K562 (cell line): ENCODE data around the gene TJP3. TPM values are rescaled to one million over a fixed set of nuclear protein-coding genes. Genes with fewer than 3 reads are reported as not detected.

Experiments used
- ATAC-seq: fragments of 200-7000 bp; cut with Tn5 transposase; 3 replicates; pipeline ENCODE4 v1.9.1; 2020; ENCODE audit warnings: moderate library complexity
- BruUV-seq: library from RNA; stranded (reverse); fragments of 400-500 nt; replicated peaks from 2 replicates; lab custom pipeline; 2021; lab: Mats Ljungman, UMichigan
- CTCF ChIA-PET: fragments of 300-600 bp; formaldehyde crosslinking; extraction: SDS; loops from one replicate; lab custom pipeline; 2021; ENCODE audit warnings: low intra/inter-chr PET ratio; lab: Yijun Ruan, JAX
- POLR2A ChIA-PET: fragments of 300-600, 350-650 bp; sonication (Branson Sonifier 250); formaldehyde crosslinking; extraction: SDS; loops from one replicate; lab custom pipeline; 2021; ENCODE audit warnings: antibody characterized with exemption, inconsistent platforms; lab: Yijun Ruan, JAX
- DNase-seq, 4 experiments: peaks; one replicate each; pipeline versions ENCODE4 v3.0.0 to v3.0.0-alpha.2; 2011 to 2018; ENCODE audit warnings: low spot score in 3 of 4, mixed read lengths in 3 of 4; ENCODE audit errors: extremely low read depth in 1 of 4
- FAIRE-seq: peaks from 2 replicates; lab custom pipeline; 2011; peaks lifted over from hg19 to GRCh38; lab: Jason Lieb, UNC
- H2AFZ ChIP-seq: 2 replicates; pipeline ENCODE4 v1.6.0; 2011; ENCODE audit warnings: low read depth, low read length, control low read depth, inconsistent platforms
- H3K27ac ChIP-seq: fragments of 200-600 bp; 3 replicates; pipeline ENCODE4 v1.8.0; 2011; ENCODE audit warnings: low read depth, mild to moderate bottlenecking, control low read depth, inconsistent platforms, low read length, moderate library complexity, mixed read lengths; ENCODE audit errors: extremely low read depth
- H3K27me3 ChIP-seq, 2 experiments: fragments of 300-600 bp in 1 of 2; 2 replicates in 1 of 2; 3 replicates in 1 of 2; pipeline versions ENCODE4 v1.6.0 to v1.8.0; 2011; ENCODE audit warnings: inconsistent platforms in 2 of 2, low read length in 2 of 2, mild to moderate bottlenecking in 1 of 2, mixed read lengths in 1 of 2, moderate library complexity in 1 of 2; ENCODE audit not compliant: control insufficient read depth in 2 of 2, insufficient read depth in 2 of 2
- H3K36me3 ChIP-seq: fragments of 300-600 bp; 3 replicates; pipeline ENCODE4 v1.8.0; 2011; ENCODE audit warnings: mild to moderate bottlenecking, low read length, inconsistent platforms; ENCODE audit not compliant: control insufficient read depth, insufficient read depth
- H3K4me1 ChIP-seq, 2 experiments: fragments of 200-600 bp in 1 of 2; replicated peaks in 1 of 2; 2 replicates in 1 of 2; 3 replicates in 1 of 2; pipeline versions ENCODE4 v1.5.1 to v1.8.0; 2011; ENCODE audit warnings: inconsistent platforms in 2 of 2, low read length in 2 of 2, mild to moderate bottlenecking in 1 of 2, mixed read lengths in 1 of 2, moderate library complexity in 1 of 2; ENCODE audit not compliant: control insufficient read depth in 2 of 2, insufficient read depth in 2 of 2
- H3K4me2 ChIP-seq: 2 replicates; pipeline ENCODE4 v1.6.1; 2011; ENCODE audit warnings: low read length, control low read depth, inconsistent platforms, mixed read lengths; ENCODE audit not compliant: insufficient read depth
- H3K4me3 ChIP-seq: fragments of 200-600 bp; sonication (generic), shearing (Covaris generic); 2 replicates; pipeline ENCODE4 v1.5.1; 2016; ENCODE audit warnings: control low read depth, inconsistent platforms
- H3K79me2 ChIP-seq: fragments of 200-600 bp; 3 replicates; pipeline ENCODE4 v1.8.0; 2011; ENCODE audit warnings: low read length, inconsistent platforms; ENCODE audit not compliant: control insufficient read depth, insufficient read depth
- H3K9ac ChIP-seq, 2 experiments: 2 replicates each; pipeline versions ENCODE4 v1.6.0 to v1.6.1; 2011; ENCODE audit warnings: low read depth in 2 of 2, low read length in 2 of 2, control low read depth in 1 of 2, inconsistent platforms in 1 of 2, mild to moderate bottlenecking in 1 of 2, mixed read lengths in 1 of 2; ENCODE audit not compliant: insufficient read depth in 1 of 2
- H3K9me1 ChIP-seq: one replicate; pipeline ENCODE4 v1.6.0; 2011; ENCODE audit warnings: inconsistent platforms, mild to moderate bottlenecking, low read length, moderate library complexity; ENCODE audit not compliant: control insufficient read depth, insufficient read depth
- H3K9me3 ChIP-seq: replicated peaks from 2 replicates; pipeline ENCODE4 v1.5.1; 2011; ENCODE audit warnings: low read depth, low read length, inconsistent platforms; ENCODE audit not compliant: control insufficient read depth, insufficient read depth
- H4K20me1 ChIP-seq: replicated peaks from 2 replicates; pipeline ENCODE4 v1.6.1; 2011; ENCODE audit warnings: low read length, inconsistent platforms, mixed read lengths; ENCODE audit not compliant: control insufficient read depth, insufficient read depth
- HDAC2 ChIP-seq: fragments of 450-650 bp; IDR thresholded peaks from 2 replicates; pipeline ENCODE4 v1.6.1; 2016; ENCODE audit warnings: mild to moderate bottlenecking
- HDGF ChIP-seq: fragments of 450-650 bp; IDR thresholded peaks from 2 replicates; pipeline ENCODE4 v1.6.1; 2016
- HMG20A ChIP-seq: fragments of 450-650 bp; formaldehyde crosslinking; conservative IDR thresholded peaks from 2 replicates; pipeline ENCODE4 v1.4.0; 2020; ENCODE audit warnings: mild to moderate bottlenecking, mixed read lengths
- PCBP1 ChIP-seq: fragments of 200-400 bp; formaldehyde crosslinking; IDR thresholded peaks from 2 replicates; pipeline ENCODE4 v1.6.1; 2018; ENCODE audit warnings: mild to moderate bottlenecking, low read depth, low read length; ENCODE audit not compliant: poor library complexity, severe bottlenecking
- POLR2G ChIP-seq: fragments of 200-400 bp; formaldehyde crosslinking; IDR thresholded peaks from 2 replicates; pipeline ENCODE4 v1.6.1; 2017; ENCODE audit warnings: low read depth, mild to moderate bottlenecking, antibody characterized with exemption, low read length, moderate library complexity
- ZBTB34 ChIP-seq: fragments of 250-450 bp; sonication (Bioruptor Pico); IDR thresholded peaks from 2 replicates; pipeline ENCODE4 v1.8.0; 2021; ENCODE audit warnings: mild to moderate bottlenecking, moderate library complexity
- WGBS: fragments of 100-300 bp; shearing (Covaris generic); methylation state at CpG from one replicate; pipeline ENCODE4 v1.1.6; 2016; ENCODE audit warnings: low coverage, mixed read lengths; ENCODE audit not compliant: insufficient coverage; ENCODE audit errors: missing lambda C conversion rate; 5-methylcytosine and 5-hydroxymethylcytosine counted together
- in situ Hi-C: fragments of 300-500 bp; cut with MboI; formaldehyde crosslinking; loops from 4 replicates; pipeline ENCODE4 v1.15.0; 2018; ENCODE audit warnings: inconsistent platforms, mixed read lengths
- intact Hi-C: fragments of 100-400 bp; cut with micrococcal nuclease; formaldehyde crosslinking; loops from 2 replicates; pipeline ENCODE4 v1.14.2; 2022
- polyA plus RNA-seq, 8 experiments: library from polyadenylated mRNA; depleted of rRNA in 4 of 8; stranded (reverse) in 5 of 8; unstranded in 3 of 8; fragments of >200 nt; fragmentation: Nextera tagmentation in 2 of 8; fragmentation: Illumina TruSeq in 1 of 8; extraction: Ambion mirVana in 2 of 8; extraction: Trizol in 1 of 8; gene quantifications; 2 replicates each; pipeline versions ENCODE4 v1.2.1 to v1.2.3, GENCODE V29; 2011 to 2014; ENCODE audit warnings: inconsistent platforms in 1 of 8, missing spikeins in 1 of 8
- total RNA-seq, 7 experiments: library from RNA; depleted of rRNA in 6 of 7; stranded (reverse); fragments of >200 nt in 6 of 7; fragmentation: Illumina TruSeq in 2 of 7; extraction: Trizol in 2 of 7; gene quantifications; 2 replicates each; pipeline versions ENCODE4 v1.2.1 to v1.2.3, GENCODE V29; 2011 to 2021; ENCODE audit warnings: low replicate concordance in 1 of 7
- TF ChIP-seq, protein P1 (sequence below): sonication (generic); formaldehyde crosslinking; IDR thresholded peaks from 2 replicates; pipeline ENCODE4 v1.8.1; 2023; ENCODE audit warnings: mild to moderate bottlenecking, missing genetic modification reagents

TJP3 gene
- total and polyA plus RNA-seq, 9 of the 15 experiments (the other 6 are each of a cell fraction or from before 2014, with no cell fraction given) = 0.11 to 2.4 (median 0.57) TPM; not detected in 1

GRCh38 chr19:3751236-3751635 lies 43.1 kb downstream of the TJP3 start:
- no peak overlapping the region for H3K9ac ChIP-seq
- H3K27me3 ChIP-seq = no peaks in the 10 kb centered on the region
- no TSS peak for BruUV-seq
- no peaks in the 10 kb centered on the region for H3K79me2 ChIP-seq
- H4K20me1 ChIP-seq = no peaks in the 10 kb centered on the region
- H3K27ac ChIP-seq = no peak overlapping the region
- peaks cover 0 to 23% of the 10 kb centered on the region in 2 experiments; a peak in 2 of 5 replicates for H3K4me1 ChIP-seq
- no peak for TF ChIP-seq ZBTB34
- TF ChIP-seq HDGF = no peak
- TF ChIP-seq, protein P1, sequence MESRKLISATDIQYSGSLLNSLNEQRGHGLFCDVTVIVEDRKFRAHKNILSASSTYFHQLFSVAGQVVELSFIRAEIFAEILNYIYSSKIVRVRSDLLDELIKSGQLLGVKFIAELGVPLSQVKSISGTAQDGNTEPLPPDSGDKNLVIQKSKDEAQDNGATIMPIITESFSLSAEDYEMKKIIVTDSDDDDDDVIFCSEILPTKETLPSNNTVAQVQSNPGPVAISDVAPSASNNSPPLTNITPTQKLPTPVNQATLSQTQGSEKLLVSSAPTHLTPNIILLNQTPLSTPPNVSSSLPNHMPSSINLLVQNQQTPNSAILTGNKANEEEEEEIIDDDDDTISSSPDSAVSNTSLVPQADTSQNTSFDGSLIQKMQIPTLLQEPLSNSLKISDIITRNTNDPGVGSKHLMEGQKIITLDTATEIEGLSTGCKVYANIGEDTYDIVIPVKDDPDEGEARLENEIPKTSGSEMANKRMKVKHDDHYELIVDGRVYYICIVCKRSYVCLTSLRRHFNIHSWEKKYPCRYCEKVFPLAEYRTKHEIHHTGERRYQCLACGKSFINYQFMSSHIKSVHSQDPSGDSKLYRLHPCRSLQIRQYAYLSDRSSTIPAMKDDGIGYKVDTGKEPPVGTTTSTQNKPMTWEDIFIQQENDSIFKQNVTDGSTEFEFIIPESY (CRISPR knock-in tag) = peak; percentile 23; the same call in 1 of the 2 replicates
- TF ChIP-seq HMG20A (CRISPR knock-in tag) = no peak
- TF ChIP-seq HDAC2 = no peak
- TF ChIP-seq PCBP1 = peak; percentile 76
- TF ChIP-seq POLR2G = no peak
- H3K4me3 ChIP-seq = no peak overlapping the region
- DNase-seq (no peak), FAIRE-seq (no peak), ATAC-seq (no peak)
- no peaks in the 10 kb centered on the region for H3K9me1 ChIP-seq
- H2AFZ ChIP-seq = no peak overlapping the region
- intact Hi-C loops (no loop called here), in situ Hi-C loops (no loop called here)
- WGBS = 96% methylated on average over 10 of the region's 30 CpGs
- CTCF ChIA-PET = no interaction called here
- no peaks in the 10 kb centered on the region for H3K9me3 ChIP-seq
- H3K36me3 ChIP-seq = peaks cover 14% of the 10 kb centered on the region; the same call in 1 of the 3 replicates
- POLR2A ChIA-PET = interaction anchor here (0.6 to 1.0 kb wide), 2 partner anchors 12 to 52 kb away, joined by 3 to 5 read pairs; partner anchors contain the start of gene MRPL54
- no peak overlapping the region for H3K4me2 ChIP-seq
